ENCODE results near the gene COL8A2.

The COL8A2 gene

GRCh38 chr1:36144413-36144812, 19.4 kb upstream of the COL8A2 start:
- peaks cover 30% of the 10 kb centered on the region for H3K36me3 ChIP-seq (ENCODE audit: insufficient read depth, insufficient read length, low read length)
- TF ChIP-seq ZNF274 (IDR thresholded peaks at IDR 0.05; ENCODE audit: low read depth, low read length), result no peak
- TF ChIP-seq YY1 (IDR thresholded peaks at IDR 0.05; ENCODE audit: insufficient read depth, insufficient read length), result no peak
- TF ChIP-seq SUZ12 (IDR thresholded peaks at IDR 0.05; ENCODE audit: extremely low read depth, insufficient read depth, insufficient read length), result no peak
- no peaks in the 10 kb centered on the region for H3K27me3 ChIP-seq (ENCODE audit: insufficient read depth, insufficient read length)
- no peak overlapping the region for H3K9ac ChIP-seq (ENCODE audit: insufficient read length, low read depth)
- H3K9me3 ChIP-seq (ENCODE audit: insufficient read depth, low read length), result no peaks in the 10 kb centered on the region
- no peak overlapping the region for H3K4me3 ChIP-seq (ENCODE audit: insufficient read length, low read depth)
- no peaks in the 10 kb centered on the region for H3K4me1 ChIP-seq (ENCODE audit: insufficient read depth, insufficient read length)
- DNase-seq (ENCODE audit: low read depth, low spot score), result no peak

GRCh38 chr1:36143424-36143823, 18.4 kb upstream of the COL8A2 start:
- H3K9ac ChIP-seq (ENCODE audit: insufficient read length, low read depth), result no peak overlapping the region
- no peaks in the 10 kb centered on the region for H3K27me3 ChIP-seq (ENCODE audit: insufficient read depth, insufficient read length)
- H3K9me3 ChIP-seq (ENCODE audit: insufficient read depth, low read length), result no peaks in the 10 kb centered on the region
- TF ChIP-seq ZNF274 (IDR thresholded peaks at IDR 0.05; ENCODE audit: low read depth, low read length) (no peak), SUZ12 (IDR thresholded peaks at IDR 0.05; ENCODE audit: extremely low read depth, insufficient read depth, insufficient read length) (no peak), YY1 (IDR thresholded peaks at IDR 0.05; ENCODE audit: insufficient read depth, insufficient read length) (no peak)
- peaks cover 36% of the 10 kb centered on the region for H3K36me3 ChIP-seq (ENCODE audit: insufficient read depth, insufficient read length, low read length)
- H3K4me3 ChIP-seq (ENCODE audit: insufficient read length, low read depth), result no peak overlapping the region
- DNase-seq (ENCODE audit: low read depth, low spot score), result no peak
- no peaks in the 10 kb centered on the region for H3K4me1 ChIP-seq (ENCODE audit: insufficient read depth, insufficient read length)

- no peaks in the 10 kb centered on the region for H3K4me1 ChIP-seq (ENCODE audit: insufficient read depth, insufficient read length)
- no peaks in the 10 kb centered on the region for H3K27me3 ChIP-seq (ENCODE audit: insufficient read depth, insufficient read length)
- no peaks in the 10 kb centered on the region for H3K9me3 ChIP-seq (ENCODE audit: insufficient read depth, low read length)
- no peak for TF ChIP-seq SUZ12 (IDR thresholded peaks at IDR 0.05; ENCODE audit: extremely low read depth, insufficient read depth, insufficient read length)
- no peak for TF ChIP-seq ZNF274 (IDR thresholded peaks at IDR 0.05; ENCODE audit: low read depth, low read length)
- no peak for TF ChIP-seq YY1 (IDR thresholded peaks at IDR 0.05; ENCODE audit: insufficient read depth, insufficient read length)
- no peak overlapping the region for H3K4me3 ChIP-seq (ENCODE audit: insufficient read length, low read depth)
- H3K9ac ChIP-seq (ENCODE audit: insufficient read length, low read depth), result no peak overlapping the region
- H3K36me3 ChIP-seq (ENCODE audit: insufficient read depth, insufficient read length, low read length), result peaks cover 49% of the 10 kb centered on the region
- no peak for DNase-seq (ENCODE audit: low read depth, low spot score)
These were observed 17.1 kb upstream of the COL8A2 start for GRCh38 chr1:36142121-36142520.

GRCh38 chr1:36139521-36139920, 14.5 kb upstream of the COL8A2 start:
- no peak overlapping the region for H3K4me3 ChIP-seq (ENCODE audit: insufficient read length, low read depth)
- peaks cover 6% of the 10 kb centered on the region for H3K4me1 ChIP-seq (ENCODE audit: insufficient read depth, insufficient read length)
- H3K9me3 ChIP-seq (ENCODE audit: insufficient read depth, low read length), result no peaks in the 10 kb centered on the region
- peaks cover 58% of the 10 kb centered on the region for H3K36me3 ChIP-seq (ENCODE audit: insufficient read depth, insufficient read length, low read length)
- TF ChIP-seq ZNF274 (IDR thresholded peaks at IDR 0.05; ENCODE audit: low read depth, low read length), result no peak
- TF ChIP-seq SUZ12 (IDR thresholded peaks at IDR 0.05; ENCODE audit: extremely low read depth, insufficient read depth, insufficient read length), result no peak
- TF ChIP-seq YY1 (IDR thresholded peaks at IDR 0.05; ENCODE audit: insufficient read depth, insufficient read length), result no peak
- no peak overlapping the region for H3K9ac ChIP-seq (ENCODE audit: insufficient read length, low read depth)
- no peaks in the 10 kb centered on the region for H3K27me3 ChIP-seq (ENCODE audit: insufficient read depth, insufficient read length)
- no peak for DNase-seq (ENCODE audit: low read depth, low spot score)

GRCh38 chr1:36137776-36138175, 12.8 kb upstream of the COL8A2 start:
- H3K27me3 ChIP-seq (ENCODE audit: insufficient read depth, insufficient read length), result no peaks in the 10 kb centered on the region
- no peaks in the 10 kb centered on the region for H3K9me3 ChIP-seq (ENCODE audit: insufficient read depth, low read length)
- H3K4me3 ChIP-seq (ENCODE audit: insufficient read length, low read depth), result no peak overlapping the region
- H3K4me1 ChIP-seq (ENCODE audit: insufficient read depth, insufficient read length), result peaks cover 15% of the 10 kb centered on the region
- no peak for DNase-seq (ENCODE audit: low read depth, low spot score)
- peaks cover 53% of the 10 kb centered on the region for H3K36me3 ChIP-seq (ENCODE audit: insufficient read depth, insufficient read length, low read length)
- H3K9ac ChIP-seq (ENCODE audit: insufficient read length, low read depth), result no peak overlapping the region
- TF ChIP-seq SUZ12 (IDR thresholded peaks at IDR 0.05; ENCODE audit: extremely low read depth, insufficient read depth, insufficient read length), result no peak
- no peak for TF ChIP-seq ZNF274 (IDR thresholded peaks at IDR 0.05; ENCODE audit: low read depth, low read length)

GRCh38 chr1:36137226-36137625, 12.2 kb upstream of the COL8A2 start:
- Histone ChIP-seq H3K27me3 (ENCODE audit: insufficient read depth, insufficient read length) (no peaks in the 10 kb centered on the region), H3K9ac (ENCODE audit: insufficient read length, low read depth) (no peak overlapping the region), H3K36me3 (ENCODE audit: insufficient read depth, insufficient read length, low read length) (peaks cover 48% of the 10 kb centered on the region), H3K4me3 (ENCODE audit: insufficient read length, low read depth) (no peak overlapping the region), H3K4me1 (ENCODE audit: insufficient read depth, insufficient read length) (peaks cover 15% of the 10 kb centered on the region), H3K9me3 (ENCODE audit: insufficient read depth, low read length) (no peaks in the 10 kb centered on the region)
- no peak for DNase-seq (ENCODE audit: low read depth, low spot score)
- no peak for TF ChIP-seq ZNF274 (IDR thresholded peaks at IDR 0.05; ENCODE audit: low read depth, low read length)
- no peak for TF ChIP-seq SUZ12 (IDR thresholded peaks at IDR 0.05; ENCODE audit: extremely low read depth, insufficient read depth, insufficient read length)
- no peak for TF ChIP-seq YY1 (IDR thresholded peaks at IDR 0.05; ENCODE audit: insufficient read depth, insufficient read length)

GRCh38 chr1:36136535-36136934, 11.5 kb upstream of the COL8A2 start:
- H3K9ac ChIP-seq (ENCODE audit: insufficient read length, low read depth), result no peak overlapping the region
- H3K36me3 ChIP-seq (ENCODE audit: insufficient read depth, insufficient read length, low read length), result peaks cover 46% of the 10 kb centered on the region
- no peaks in the 10 kb centered on the region for H3K9me3 ChIP-seq (ENCODE audit: insufficient read depth, low read length)
- TF ChIP-seq YY1 (IDR thresholded peaks at IDR 0.05; ENCODE audit: insufficient read depth, insufficient read length) (no peak), ZNF274 (IDR thresholded peaks at IDR 0.05; ENCODE audit: low read depth, low read length) (no peak), SUZ12 (IDR thresholded peaks at IDR 0.05; ENCODE audit: extremely low read depth, insufficient read depth, insufficient read length) (no peak)
- H3K4me1 ChIP-seq (ENCODE audit: insufficient read depth, insufficient read length), result peaks cover 15% of the 10 kb centered on the region
- DNase-seq (ENCODE audit: low read depth, low spot score), result no peak
- no peaks in the 10 kb centered on the region for H3K27me3 ChIP-seq (ENCODE audit: insufficient read depth, insufficient read length)
- no peak overlapping the region for H3K4me3 ChIP-seq (ENCODE audit: insufficient read length, low read depth)

GRCh38 chr1:36135796-36136195, 10.8 kb upstream of the COL8A2 start:
- H3K9me3 ChIP-seq (ENCODE audit: insufficient read depth, low read length), result no peaks in the 10 kb centered on the region
- peaks cover 46% of the 10 kb centered on the region for H3K36me3 ChIP-seq (ENCODE audit: insufficient read depth, insufficient read length, low read length)

More at GRCh38 chr1:36135796-36136195, 10.8 kb upstream of the COL8A2 start:
- peaks cover 15% of the 10 kb centered on the region for H3K4me1 ChIP-seq (ENCODE audit: insufficient read depth, insufficient read length)
- TF ChIP-seq YY1 (IDR thresholded peaks at IDR 0.05; ENCODE audit: insufficient read depth, insufficient read length) (no peak), SUZ12 (IDR thresholded peaks at IDR 0.05; ENCODE audit: extremely low read depth, insufficient read depth, insufficient read length) (no peak), ZNF274 (IDR thresholded peaks at IDR 0.05; ENCODE audit: low read depth, low read length) (no peak)
- no peak overlapping the region for H3K9ac ChIP-seq (ENCODE audit: insufficient read length, low read depth)
- H3K4me3 ChIP-seq (ENCODE audit: insufficient read length, low read depth), result no peak overlapping the region
- no peak for DNase-seq (ENCODE audit: low read depth, low spot score)
- no peaks in the 10 kb centered on the region for H3K27me3 ChIP-seq (ENCODE audit: insufficient read depth, insufficient read length)

All from NT2/D1 (cell line).